Activated naive CD4-positive, alpha-beta T cell treated with anti-CD3 and anti-CD28 coated beads, Interleukin-2, amount 50 U/mL, for 72 hours (primary cell): Measurements from ENCODE around the gene GULP1. TPM values are rescaled to one million over a fixed set of nuclear protein-coding genes. Genes with fewer than 3 reads are reported as not detected.

Experiments used
- ATAC-seq, 2 donors: fragments of 150-1000 bp; cut with Tn5 transposase; 2 replicates each; pipeline ENCODE4 v1.10.0; 2021; ENCODE audit warnings: mild to moderate bottlenecking in 2 of 2, moderate library complexity in 2 of 2
- DNase-seq, 2 donors: peaks; one replicate each; pipeline ENCODE4 v3.0.0; 2021 to 2022; ENCODE audit warnings: low spot score in 2 of 2
- H3K27ac Mint-ChIP-seq, 2 donors: one replicate each; pipeline ENCODE4 v1.8.0; 2022; ENCODE audit warnings: mild to moderate bottlenecking in 2 of 2, mixed read lengths in 2 of 2
- H3K36me3 Mint-ChIP-seq, 2 donors: one replicate each; pipeline ENCODE4 v1.8.0; 2022; ENCODE audit warnings: mixed read lengths in 2 of 2
- H3K9me3 Mint-ChIP-seq, 2 donors: one replicate each; pipeline ENCODE4 v1.8.0; 2022; ENCODE audit warnings: mixed read lengths in 2 of 2
- total RNA-seq, 2 donors: library from RNA; stranded (reverse); gene quantifications; one replicate each; pipeline ENCODE4 v1.2.3, GENCODE V29; 2022

The GULP1 gene
- total RNA-seq, 2 donors from 2014 or later = not detected

GRCh38 chr2:188333751-188334524 lies 42.3 kb downstream of the GULP1 start:
- H3K9me3 Mint-ChIP-seq = no peaks in the 10 kb centered on the region
- no peaks in the 10 kb centered on the region for H3K36me3 Mint-ChIP-seq
- ATAC-seq (no peak), DNase-seq (no peak)
- H3K27ac Mint-ChIP-seq = no peak overlapping the region

- H3K36me3 Mint-ChIP-seq = no peaks in the 10 kb centered on the region
- no peak for DNase-seq
- H3K9me3 Mint-ChIP-seq = no peaks in the 10 kb centered on the region
- ATAC-seq = no peak
- H3K27ac Mint-ChIP-seq = no peak overlapping the region
These were observed 46.8 kb downstream of the GULP1 start for GRCh38 chr2:188338463-188338862.

GRCh38 chr2:188340257-188340656 lies 48.6 kb downstream of the GULP1 start:
- Mint-ChIP-seq H3K36me3 (no peaks in the 10 kb centered on the region), H3K27ac (no peak overlapping the region)
- no peak for DNase-seq

GRCh38 chr2:188345020-188345419 lies 53.3 kb downstream of the GULP1 start:
- H3K36me3 Mint-ChIP-seq = no peaks in the 10 kb centered on the region

More at GRCh38 chr2:188340257-188340656, 48.6 kb downstream of the GULP1 start:
- ATAC-seq = no peak
- no peaks in the 10 kb centered on the region for H3K9me3 Mint-ChIP-seq

GRCh38 chr2:188345426-188345825 lies 53.8 kb downstream of the GULP1 start:
- H3K9me3 Mint-ChIP-seq = no peaks in the 10 kb centered on the region
- ATAC-seq (no peak), DNase-seq (no peak)
- no peak overlapping the region for H3K27ac Mint-ChIP-seq
- H3K36me3 Mint-ChIP-seq = no peaks in the 10 kb centered on the region

More at GRCh38 chr2:188345020-188345419, 53.3 kb downstream of the GULP1 start:
- Mint-ChIP-seq H3K9me3 (no peaks in the 10 kb centered on the region), H3K27ac (no peak overlapping the region)
- no peak for DNase-seq
- ATAC-seq = no peak

- Mint-ChIP-seq H3K36me3 (no peaks in the 10 kb centered on the region), H3K27ac (no peak overlapping the region), H3K9me3 (no peaks in the 10 kb centered on the region)
- ATAC-seq = no peak
- DNase-seq = no peak
These were observed 54.3 kb downstream of the GULP1 start for GRCh38 chr2:188345831-188346458.

GRCh38 chr2:188349019-188349418 lies 57.3 kb downstream of the GULP1 start:
- H3K27ac Mint-ChIP-seq = no peak overlapping the region
- H3K9me3 Mint-ChIP-seq = no peaks in the 10 kb centered on the region
- no peaks in the 10 kb centered on the region for H3K36me3 Mint-ChIP-seq
- ATAC-seq = no peak
- no peak for DNase-seq

GRCh38 chr2:188353282-188353681 lies 61.6 kb downstream of the GULP1 start:
- H3K36me3 Mint-ChIP-seq = no peaks in the 10 kb centered on the region
- no peak overlapping the region for H3K27ac Mint-ChIP-seq
- no peak for ATAC-seq
- H3K9me3 Mint-ChIP-seq = peaks cover 0 to 4% of the 10 kb centered on the region in 2 donors
- DNase-seq = no peak

- DNase-seq (no peak), ATAC-seq (no peak)
- no peaks in the 10 kb centered on the region for H3K9me3 Mint-ChIP-seq
- H3K36me3 Mint-ChIP-seq = no peaks in the 10 kb centered on the region
- H3K27ac Mint-ChIP-seq = no peak overlapping the region
These were observed 69.0 kb downstream of the GULP1 start for GRCh38 chr2:188360485-188361263.

- ATAC-seq = no peak
These were observed 72.5 kb downstream of the GULP1 start for GRCh38 chr2:188364033-188364630.

GRCh38 chr2:188365058-188365641 lies 73.5 kb downstream of the GULP1 start:
- DNase-seq = no peak
- H3K27ac Mint-ChIP-seq = no peak overlapping the region

More at GRCh38 chr2:188364033-188364630, 72.5 kb downstream of the GULP1 start:
- H3K9me3 Mint-ChIP-seq = no peaks in the 10 kb centered on the region
- no peak for DNase-seq
- no peak overlapping the region for H3K27ac Mint-ChIP-seq
- no peaks in the 10 kb centered on the region for H3K36me3 Mint-ChIP-seq

GRCh38 chr2:188367164-188367563 lies 75.5 kb downstream of the GULP1 start:
- DNase-seq (no peak), ATAC-seq (no peak)
- Mint-ChIP-seq H3K27ac (no peak overlapping the region), H3K9me3 (no peaks in the 10 kb centered on the region), H3K36me3 (no peaks in the 10 kb centered on the region)

More at GRCh38 chr2:188365058-188365641, 73.5 kb downstream of the GULP1 start:
- Mint-ChIP-seq H3K36me3 (no peaks in the 10 kb centered on the region), H3K9me3 (no peaks in the 10 kb centered on the region)
- no peak for ATAC-seq

- Mint-ChIP-seq H3K27ac (no peak overlapping the region), H3K36me3 (no peaks in the 10 kb centered on the region), H3K9me3 (no peaks in the 10 kb centered on the region)
- no peak for DNase-seq
- ATAC-seq = peak in 1 of 2 donors; percentile 59
These were observed 77.7 kb downstream of the GULP1 start for GRCh38 chr2:188369365-188369764.

- ATAC-seq (no peak), DNase-seq (no peak)
- H3K27ac Mint-ChIP-seq = no peak overlapping the region
- H3K36me3 Mint-ChIP-seq = no peaks in the 10 kb centered on the region
- H3K9me3 Mint-ChIP-seq = no peaks in the 10 kb centered on the region
These were observed 86.8 kb downstream of the GULP1 start for GRCh38 chr2:188378371-188378950.

- Mint-ChIP-seq H3K27ac (no peak overlapping the region), H3K36me3 (no peaks in the 10 kb centered on the region)
These were observed 88.1 kb downstream of the GULP1 start for GRCh38 chr2:188379748-188380147.

GRCh38 chr2:188380280-188380679 lies 88.6 kb downstream of the GULP1 start:
- Mint-ChIP-seq H3K9me3 (peaks cover 0 to 11% of the 10 kb centered on the region in 2 donors), H3K27ac (no peak overlapping the region), H3K36me3 (no peaks in the 10 kb centered on the region)
- DNase-seq (no peak), ATAC-seq (no peak)

More at GRCh38 chr2:188379748-188380147, 88.1 kb downstream of the GULP1 start:
- ATAC-seq (no peak), DNase-seq (no peak)
- peaks cover 0 to 9% of the 10 kb centered on the region in 2 donors for H3K9me3 Mint-ChIP-seq
